GM21825 (cell line): ENCODE results near the gene PRKAR1B.
"Not testable (repeated sequence)": the region's sequence is repeated elsewhere in the genome, so short reads cannot be mapped to it uniquely, and the experiment has no call there.

ENCODE experiments used
- ATAC-seq: cut with Tn5 transposase; IDR thresholded peaks from one replicate; pipeline ENCODE4 v1.9.1; 2021; ENCODE audit warnings: mild to moderate bottlenecking, moderate library complexity; ENCODE audit not compliant: unreplicated experiment

The PRKAR1B gene

DNA sequence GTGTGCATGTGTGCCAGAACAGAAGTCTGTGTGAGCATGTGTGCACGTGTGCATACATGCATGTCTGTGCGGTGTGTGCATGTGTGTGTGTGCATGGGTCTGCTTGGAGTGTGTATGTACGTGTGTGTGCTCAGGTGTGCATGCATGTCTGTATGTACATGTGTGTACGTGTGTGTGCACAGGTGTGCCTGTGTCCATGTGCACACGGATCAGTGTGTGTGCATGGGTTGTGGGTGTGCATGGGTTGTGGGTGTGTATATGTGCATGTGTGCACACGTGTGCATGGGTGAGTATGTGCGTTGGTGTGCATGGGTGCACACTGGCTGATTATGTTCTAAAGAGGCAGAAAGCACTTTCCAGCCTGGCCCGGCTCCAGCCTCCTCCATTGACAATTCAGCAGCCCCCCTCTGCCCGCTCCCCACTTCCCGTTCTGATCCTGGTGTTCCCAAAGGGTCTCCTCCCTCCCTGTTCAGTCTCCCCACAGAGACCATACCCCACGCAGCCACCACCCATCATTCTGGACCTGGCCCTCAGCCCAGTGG, 163.4 kb downstream of the PRKAR1B start:
- no peak for ATAC-seq

- no peak for ATAC-seq
Measured at GRCh38 chr7:562789-563628, 164.1 kb downstream of the PRKAR1B start.

- ATAC-seq, result no peak
Measured at GRCh38 chr7:562374-562675, 164.8 kb downstream of the PRKAR1B start.

- no peak for ATAC-seq
Measured at GRCh38 chr7:561631-562373, 165.3 kb downstream of the PRKAR1B start.

DNA sequence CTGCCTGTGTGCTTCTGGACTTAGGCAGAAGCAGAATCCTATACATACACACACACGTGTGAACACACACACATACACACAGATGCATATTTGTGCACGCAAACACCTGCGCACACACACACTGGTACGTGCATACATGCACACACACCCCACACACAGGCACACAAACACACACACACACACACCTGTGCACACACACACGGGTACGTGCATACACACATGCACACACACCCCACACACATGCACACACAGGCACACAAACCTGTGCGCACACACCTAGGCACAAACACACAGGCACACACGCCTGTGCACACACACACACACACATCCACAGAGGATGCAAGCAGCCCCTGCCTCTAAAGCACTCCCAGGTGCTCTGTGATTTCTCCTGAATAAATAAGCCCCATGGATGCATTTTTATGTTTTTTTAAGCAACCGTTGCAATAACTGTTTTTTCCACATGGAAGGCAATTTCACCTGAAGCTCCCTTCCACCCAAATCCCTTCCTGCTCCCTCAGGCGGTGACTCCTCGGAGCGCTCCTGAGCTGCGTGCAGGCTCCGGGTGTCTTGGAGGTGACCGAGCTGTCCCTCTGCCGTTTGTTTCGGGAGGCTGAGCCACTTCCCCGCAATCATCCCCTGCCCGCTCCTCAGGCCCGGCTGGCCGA, 166.0 kb downstream of the PRKAR1B start:
- ATAC-seq, result no peak

GRCh38 chr7:559396-559705, 167.7 kb downstream of the PRKAR1B start:
- no peak for ATAC-seq

DNA sequence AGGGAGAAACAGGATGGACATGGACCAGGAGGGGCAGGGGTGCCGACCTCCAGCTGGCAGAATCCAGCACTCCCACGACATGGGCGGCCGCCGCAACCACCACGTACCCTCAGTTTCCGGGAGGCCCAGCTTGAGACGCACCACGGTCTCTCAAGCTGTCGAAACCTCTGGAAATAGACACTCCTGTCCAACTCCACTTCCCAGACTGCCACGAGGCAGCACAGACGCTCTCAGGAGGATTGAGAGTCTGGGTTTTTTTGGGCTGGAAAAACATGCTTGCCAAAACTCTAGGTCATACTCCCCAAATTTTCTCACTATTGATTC, 169.6 kb downstream of the PRKAR1B start:
- no peak for ATAC-seq

DNA sequence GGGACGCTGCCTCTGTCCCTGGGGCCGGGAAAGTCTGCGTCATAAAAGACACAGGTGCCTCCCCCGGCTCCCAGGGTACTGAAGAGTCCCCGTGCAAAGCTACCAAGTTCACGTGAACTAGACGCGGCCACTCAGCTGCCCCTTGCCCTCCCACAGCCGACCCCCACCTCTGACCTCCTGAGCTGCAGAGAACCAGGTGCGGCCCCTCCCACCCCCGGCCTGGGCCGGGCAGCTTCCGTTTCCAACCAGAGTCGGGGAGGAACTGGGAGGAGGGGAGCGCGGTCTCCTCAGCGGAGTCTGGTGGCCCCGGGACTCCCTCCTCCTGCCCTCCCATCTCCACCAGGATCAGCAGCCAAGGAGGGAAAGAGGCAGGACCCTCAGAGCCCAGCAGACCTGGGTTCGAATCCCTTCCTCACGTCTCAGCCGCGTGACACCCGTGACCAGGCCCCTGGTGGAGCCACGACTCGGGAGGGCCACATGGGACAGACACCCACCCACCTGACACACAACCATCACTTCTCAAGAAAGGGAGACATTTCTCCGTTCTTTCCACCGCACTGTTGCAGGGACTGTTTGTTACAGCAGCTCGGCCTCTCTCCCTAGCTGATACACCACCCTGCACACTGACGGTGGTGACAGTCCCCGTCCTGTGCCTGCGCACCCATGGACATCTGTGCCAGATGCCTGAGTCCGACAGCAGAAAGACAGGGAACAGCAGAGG, 170.1 kb downstream of the PRKAR1B start:
- ATAC-seq, result no peak

DNA sequence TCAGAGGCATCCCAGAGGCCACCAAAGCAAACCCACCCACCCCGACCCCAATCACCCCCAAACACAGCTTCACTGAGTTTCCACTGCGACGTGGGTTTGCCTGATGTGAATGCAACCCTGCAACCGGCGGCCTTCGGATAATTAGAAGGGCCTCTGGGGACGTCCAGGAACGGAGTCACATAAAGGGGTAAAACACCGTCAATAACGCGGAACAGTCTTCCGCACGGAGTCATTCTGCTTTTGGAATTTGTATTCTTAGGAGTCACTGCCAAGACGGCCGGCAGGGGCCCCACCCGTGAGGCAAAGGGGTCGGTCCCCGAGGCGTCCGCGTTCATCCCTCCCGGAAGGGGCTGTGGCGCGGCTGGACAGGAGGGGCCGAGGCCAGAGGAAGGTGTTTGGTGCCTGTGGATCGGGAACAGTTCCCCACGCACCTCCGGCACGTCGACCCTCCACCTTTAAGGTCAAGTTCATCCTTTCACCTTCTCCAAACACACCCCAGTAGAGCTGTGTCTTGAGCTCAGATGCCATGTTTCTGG, 170.7 kb downstream of the PRKAR1B start:
- no peak for ATAC-seq

- ATAC-seq, result no peak
Measured at GRCh38 chr7:555551-556160, 171.4 kb downstream of the PRKAR1B start.

GRCh38 chr7:553636-554111, 173.4 kb downstream of the PRKAR1B start:
- ATAC-seq, result no peak

DNA sequence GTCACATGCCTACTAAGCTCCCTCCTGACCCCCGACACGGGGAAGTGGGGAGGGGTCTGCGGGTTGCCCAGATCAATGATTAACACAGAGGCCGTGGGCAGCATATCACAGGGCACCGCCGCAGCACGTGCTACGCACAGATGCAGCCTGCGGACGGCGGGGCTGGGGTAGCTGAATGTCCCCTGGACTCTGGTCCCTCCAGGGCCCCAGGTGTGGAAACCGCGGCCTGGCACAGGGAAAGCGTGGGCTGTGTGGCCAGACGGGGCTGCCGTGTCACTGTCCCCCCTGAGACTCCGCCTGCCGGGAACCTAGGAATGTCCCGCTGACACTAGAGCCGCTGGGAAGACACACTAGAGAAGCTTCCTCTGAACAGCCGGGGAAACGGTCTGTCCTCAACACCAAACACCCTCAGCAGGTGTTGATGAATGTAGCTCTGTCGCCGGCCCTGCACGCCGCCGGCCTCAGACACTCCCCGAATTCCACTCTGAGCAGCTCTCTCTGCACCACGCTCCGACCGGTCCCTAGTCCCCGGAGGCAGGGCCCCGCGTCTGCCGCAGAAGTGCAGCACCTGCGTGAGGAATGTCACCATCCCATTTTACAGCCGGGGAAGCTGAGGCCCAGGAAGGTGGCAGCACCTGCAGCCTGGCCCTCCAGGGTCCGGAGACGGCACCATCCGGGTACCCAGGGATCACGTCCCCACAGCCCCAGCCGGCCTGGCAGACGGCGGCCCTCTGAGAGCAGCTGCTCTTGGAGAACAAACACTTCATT, 174.0 kb downstream of the PRKAR1B start:
- no peak for ATAC-seq

DNA sequence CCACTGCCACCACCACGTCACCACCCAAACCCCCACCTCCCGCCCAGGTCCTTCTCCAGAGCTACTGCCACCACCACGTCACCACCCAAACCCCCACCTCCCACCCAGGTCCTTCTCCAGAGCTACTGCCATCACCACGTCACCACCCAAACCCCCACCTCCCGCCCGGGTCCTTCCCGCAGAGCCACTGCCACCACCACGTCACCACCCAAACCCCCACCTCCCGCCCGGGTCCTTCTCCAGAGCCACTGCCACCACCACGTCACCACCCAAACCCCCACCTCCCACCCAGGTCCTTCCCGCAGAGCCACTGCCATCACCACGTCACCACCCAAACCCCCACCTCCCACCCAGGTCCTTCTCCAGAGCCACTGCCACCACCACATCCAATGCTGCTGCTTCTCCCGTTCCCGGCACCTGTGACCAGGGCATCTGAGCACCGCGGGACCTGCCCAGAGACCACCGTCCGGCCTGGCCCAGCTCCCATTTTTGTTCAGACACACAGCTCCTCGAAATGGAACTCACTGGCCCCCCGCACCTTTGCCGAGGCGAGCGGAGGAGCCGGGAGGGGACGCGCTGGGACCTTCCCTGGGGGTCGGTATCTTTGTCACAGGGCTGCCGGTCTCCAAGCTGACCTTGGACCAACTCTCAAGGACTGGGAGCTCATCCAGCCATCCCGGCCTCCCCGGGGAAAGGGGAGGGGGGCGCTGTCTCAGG, 174.8 kb downstream of the PRKAR1B start:
- not testable (repeated sequence) for ATAC-seq

DNA sequence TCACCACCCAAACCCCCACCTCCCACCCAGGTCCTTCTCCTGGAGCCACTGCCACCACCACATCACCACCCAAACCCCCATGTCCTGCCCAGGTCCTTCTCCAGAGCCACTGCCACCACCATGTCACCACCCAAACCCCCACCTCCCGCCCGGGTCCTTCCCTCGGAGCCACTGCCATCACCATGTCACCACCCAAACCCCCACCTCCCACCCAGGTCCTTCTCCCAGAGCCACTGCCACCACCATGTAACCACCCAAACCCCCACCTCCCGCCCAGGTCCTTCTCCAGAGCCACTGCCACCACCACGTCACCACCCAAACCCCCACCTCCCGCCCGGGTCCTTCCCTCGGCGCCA, 175.5 kb downstream of the PRKAR1B start:
- not testable (repeated sequence) for ATAC-seq

DNA sequence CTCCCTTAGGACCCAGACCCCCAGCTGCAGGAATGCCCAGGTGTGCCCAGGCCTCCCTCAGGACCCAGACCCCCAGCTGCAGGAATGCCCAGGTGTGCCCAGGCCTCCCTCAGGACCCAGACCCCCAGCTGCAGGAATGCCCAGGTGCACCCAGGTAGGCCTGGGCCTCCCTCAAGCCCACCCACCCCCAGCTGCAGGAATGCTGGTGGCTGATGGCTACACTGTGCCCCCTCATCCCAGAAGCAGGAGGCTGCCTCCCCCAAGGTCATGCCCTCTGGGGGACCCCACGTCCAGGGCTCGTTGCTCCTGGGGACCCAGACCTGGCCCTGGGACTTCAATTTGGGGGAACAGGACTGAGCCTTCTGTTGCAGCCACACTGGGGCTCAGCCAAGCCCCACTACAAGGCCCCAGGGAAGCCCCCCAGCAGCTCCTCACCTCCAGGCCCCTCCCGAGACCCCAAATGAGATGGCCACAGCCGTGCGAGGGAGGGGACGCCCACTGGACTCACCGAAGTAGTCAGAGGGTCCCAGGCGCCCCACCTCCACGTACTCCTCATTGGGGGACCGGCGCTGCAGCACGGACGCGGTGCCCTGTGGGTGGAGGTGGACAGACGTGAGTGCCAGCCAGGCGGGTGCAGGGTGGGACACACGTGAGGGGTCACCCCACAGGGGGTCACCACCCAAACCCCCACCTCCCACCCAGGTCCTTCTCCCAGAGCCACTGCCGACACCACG, 176.0 kb downstream of the PRKAR1B start:
- ATAC-seq, result no peak

GRCh38 chr7:549891-550625, 177.0 kb downstream of the PRKAR1B start:
- ATAC-seq, result no peak

DNA sequence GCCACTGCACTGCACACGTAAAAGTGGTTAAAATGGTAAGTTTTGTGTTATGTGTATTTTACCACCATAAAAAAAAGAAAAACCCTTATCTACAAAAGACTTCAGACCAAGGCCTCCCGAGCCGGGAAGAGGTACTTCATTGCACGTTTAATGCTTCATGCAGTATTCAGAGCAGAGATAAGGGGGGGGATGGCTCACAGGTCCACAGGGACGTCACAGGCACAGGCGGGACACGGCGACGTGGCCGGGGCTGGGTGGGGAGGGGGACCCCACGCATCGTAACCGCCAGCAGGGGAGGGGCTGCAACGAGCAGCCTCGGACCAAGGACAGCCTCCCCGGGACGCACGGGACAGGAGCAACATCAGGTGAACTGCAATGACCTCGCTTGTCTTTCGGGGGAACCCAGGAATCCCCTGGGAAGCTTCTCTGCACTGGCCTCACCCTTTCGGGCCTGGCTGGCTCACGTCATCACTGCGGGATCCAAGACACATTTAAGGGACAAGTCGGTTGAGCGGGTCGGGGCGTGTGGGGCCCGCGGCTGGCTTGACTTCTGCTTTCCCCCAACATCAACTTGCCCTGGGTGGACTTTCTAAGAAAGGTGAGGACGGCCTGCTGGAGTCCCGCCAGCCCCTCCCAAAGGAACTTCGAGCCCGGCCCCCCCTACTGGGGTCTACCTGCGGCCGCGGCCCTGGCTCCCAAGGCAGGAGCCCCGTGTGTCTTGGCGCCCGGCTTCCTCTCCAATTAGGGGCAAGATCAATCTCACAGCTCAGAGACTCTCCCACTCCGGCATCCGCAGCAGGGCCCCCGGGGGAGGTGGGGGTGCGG, 177.8 kb downstream of the PRKAR1B start:
- no peak for ATAC-seq
